Measurements from ENCODE around the gene HVCN1. TPM values are rescaled to one million over a fixed set of nuclear protein-coding genes. Genes with fewer than 3 reads are reported as not detected.

HVCN1 gene
- polyA plus RNA-seq, 1 experiment, result 3.9 TPM

GRCh38 chr12:110732572-110732971 is 43.7 kb upstream of the HVCN1 start:
- H3K4me3 ChIP-seq (ENCODE audit: low read depth, low read length), result no peak overlapping the region
- peaks cover 9% of the 10 kb centered on the region; the same call in 1 of the 2 replicates for H3K36me3 ChIP-seq (ENCODE audit: control insufficient read depth, insufficient read depth, low read length)
- ChIA-PET POLR2A (no interaction called here), CTCF (interaction anchor here (1.0 kb wide), 1 partner anchor 17 kb away, joined by 3 read pairs; no protein-coding TSS in a partner anchor)
- no peak for TF ChIP-seq CTCF (IDR thresholded peaks at IDR 0.05; ENCODE audit: insufficient read depth, low read depth, low read length)
- DNase-seq (ENCODE audit: low read depth), result no peak
- H3K27me3 ChIP-seq (ENCODE audit: control insufficient read depth, insufficient read depth, low read length), result no peaks in the 10 kb centered on the region

GRCh38 chr12:110731479-110731878 is 42.6 kb upstream of the HVCN1 start:
- no peak for DNase-seq (ENCODE audit: low read depth)
- CTCF ChIA-PET, result interaction anchor here (0.6 to 1.6 kb wide), 4 partner anchors 9 to 886 kb away, joined by 3 to 5 read pairs (median 4); no protein-coding TSS in a partner anchor
- Histone ChIP-seq H3K27me3 (ENCODE audit: control insufficient read depth, insufficient read depth, low read length) (no peaks in the 10 kb centered on the region), H3K36me3 (ENCODE audit: control insufficient read depth, insufficient read depth, low read length) (peaks cover 9% of the 10 kb centered on the region; the same call in 1 of the 2 replicates), H3K4me3 (ENCODE audit: low read depth, low read length) (no peak overlapping the region)
- POLR2A ChIA-PET, result no interaction called here
- no peak for TF ChIP-seq CTCF (IDR thresholded peaks at IDR 0.05; ENCODE audit: insufficient read depth, low read depth, low read length)

GRCh38 chr12:110728628-110729027 is 39.7 kb upstream of the HVCN1 start:
- Histone ChIP-seq H3K36me3 (ENCODE audit: control insufficient read depth, insufficient read depth, low read length) (peaks cover 12% of the 10 kb centered on the region), H3K4me3 (ENCODE audit: low read depth, low read length) (no peak overlapping the region), H3K27me3 (ENCODE audit: control insufficient read depth, insufficient read depth, low read length) (no peaks in the 10 kb centered on the region)
- no peak for DNase-seq (ENCODE audit: low read depth)
- ChIA-PET CTCF (no interaction called here), POLR2A (no interaction called here)
- TF ChIP-seq CTCF (IDR thresholded peaks at IDR 0.05; ENCODE audit: insufficient read depth, low read depth, low read length), result no peak

GRCh38 chr12:110726708-110727369 is 37.9 kb upstream of the HVCN1 start:
- ChIA-PET CTCF (no interaction called here), POLR2A (no interaction called here)
- Histone ChIP-seq H3K36me3 (ENCODE audit: control insufficient read depth, insufficient read depth, low read length) (peaks cover 14% of the 10 kb centered on the region), H3K27me3 (ENCODE audit: control insufficient read depth, insufficient read depth, low read length) (no peaks in the 10 kb centered on the region), H3K4me3 (ENCODE audit: low read depth, low read length) (no peak overlapping the region)
- TF ChIP-seq CTCF (IDR thresholded peaks at IDR 0.05; ENCODE audit: insufficient read depth, low read depth, low read length), result no peak
- DNase-seq (ENCODE audit: low read depth), result no peak

- Histone ChIP-seq H3K36me3 (ENCODE audit: control insufficient read depth, insufficient read depth, low read length) (peaks cover 14% of the 10 kb centered on the region), H3K27me3 (ENCODE audit: control insufficient read depth, insufficient read depth, low read length) (no peaks in the 10 kb centered on the region), H3K4me3 (ENCODE audit: low read depth, low read length) (no peak overlapping the region)
- ChIA-PET POLR2A (no interaction called here), CTCF (no interaction called here)
- DNase-seq (ENCODE audit: low read depth), result no peak
- no peak for TF ChIP-seq CTCF (IDR thresholded peaks at IDR 0.05; ENCODE audit: insufficient read depth, low read depth, low read length)
These were observed 37.1 kb upstream of the HVCN1 start for GRCh38 chr12:110726028-110726427.

Data from BJ (cell line).